Activated CD8-positive, alpha-beta memory T cell treated with anti-CD3 and anti-CD28 coated beads for 4 hours (primary cell): ENCODE data around the gene ARHGAP6.
"Not testable (repeated sequence)": the region's sequence is repeated elsewhere in the genome, so short reads cannot be mapped to it uniquely, and the experiment has no call there.

ENCODE experiments used
- DNase-seq, 2 donors: peaks; one replicate each; pipeline ENCODE4 v3.0.0-alpha.2; 2020; ENCODE audit warnings: low read depth in 2 of 2

The ARHGAP6 gene

DNA sequence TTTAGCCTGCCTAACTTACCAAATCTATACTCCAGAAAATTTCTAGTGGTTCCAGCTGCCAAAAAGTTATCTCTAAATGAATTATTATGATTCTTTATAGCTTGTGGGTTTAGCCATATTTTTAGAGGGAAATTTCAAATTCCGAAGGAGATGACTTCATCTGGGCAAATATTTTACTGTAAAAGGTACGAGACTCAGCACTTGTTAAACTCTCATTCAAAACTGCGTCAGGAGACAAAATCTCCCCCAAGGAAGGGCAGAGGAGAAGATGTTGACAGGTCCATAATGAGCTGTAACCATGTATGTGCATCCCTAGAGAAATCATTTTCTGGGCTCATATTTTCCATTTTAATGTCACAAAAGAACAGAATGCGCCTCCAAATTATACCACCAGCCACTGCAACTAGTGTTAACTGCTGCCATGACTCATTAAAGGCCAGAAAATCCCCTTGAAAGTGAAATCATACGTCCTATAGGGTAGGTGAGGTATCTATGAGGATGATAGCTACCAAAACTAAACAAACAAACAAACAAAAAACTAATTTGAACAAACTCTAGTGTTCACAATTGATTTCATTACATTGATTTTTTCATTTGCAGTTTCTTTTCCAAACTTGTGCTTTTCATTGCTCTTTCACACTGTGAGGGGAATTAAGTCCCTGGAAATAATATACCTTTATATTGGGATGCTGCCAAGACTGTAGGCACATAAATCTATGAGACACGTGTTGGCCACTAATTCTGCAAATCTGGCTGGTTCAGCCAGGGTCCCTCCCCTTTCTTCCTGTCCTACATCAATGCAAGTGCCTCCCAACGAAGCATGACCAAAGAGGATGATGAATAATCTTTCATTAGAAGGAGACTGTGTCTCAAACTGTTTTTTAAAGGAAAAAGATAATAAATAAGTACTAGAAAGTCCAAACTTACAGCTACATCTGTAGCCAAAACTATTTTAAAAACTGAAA is 85.8 kb downstream of the ARHGAP6 start:
- DNase-seq, result no peak

DNA sequence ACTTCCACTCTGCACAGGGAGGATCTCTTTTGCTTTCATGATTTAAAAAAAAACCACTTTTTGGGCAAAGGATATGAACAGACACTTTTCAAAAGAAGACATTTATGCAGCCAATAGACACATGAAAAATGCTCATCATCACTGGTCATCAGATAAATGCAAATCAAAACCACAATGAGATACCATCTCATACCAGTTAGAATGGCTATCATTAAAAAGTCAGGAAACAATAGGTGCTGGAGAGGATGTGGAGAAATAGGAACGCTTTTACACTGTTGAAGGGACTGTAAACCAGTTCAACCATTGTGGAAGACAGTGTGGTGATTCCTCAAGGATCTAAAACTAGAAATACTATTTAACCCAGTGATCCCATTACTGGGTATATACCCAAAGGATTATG is 87.4 kb downstream of the ARHGAP6 start:
- DNase-seq, result not testable (repeated sequence)

DNA sequence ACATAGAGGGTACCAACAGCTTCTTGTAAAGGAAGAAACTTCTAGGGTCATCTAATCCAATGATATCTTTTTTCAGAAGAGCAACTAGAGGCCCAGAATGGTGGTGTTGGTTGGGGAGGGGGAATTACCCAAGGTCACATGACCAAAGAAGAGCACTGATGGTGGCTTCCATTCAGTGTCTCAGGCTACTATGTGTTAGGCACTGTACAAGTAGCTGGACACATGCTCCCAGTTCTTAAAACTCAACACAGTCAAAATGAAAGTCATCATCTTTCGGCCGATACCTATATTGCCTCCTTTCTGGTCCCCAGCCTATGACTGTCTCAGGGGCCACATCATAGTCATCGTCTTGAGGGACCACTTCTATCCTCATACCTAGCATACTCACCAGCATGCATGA is 88.1 kb downstream of the ARHGAP6 start:
- no peak for DNase-seq

DNA sequence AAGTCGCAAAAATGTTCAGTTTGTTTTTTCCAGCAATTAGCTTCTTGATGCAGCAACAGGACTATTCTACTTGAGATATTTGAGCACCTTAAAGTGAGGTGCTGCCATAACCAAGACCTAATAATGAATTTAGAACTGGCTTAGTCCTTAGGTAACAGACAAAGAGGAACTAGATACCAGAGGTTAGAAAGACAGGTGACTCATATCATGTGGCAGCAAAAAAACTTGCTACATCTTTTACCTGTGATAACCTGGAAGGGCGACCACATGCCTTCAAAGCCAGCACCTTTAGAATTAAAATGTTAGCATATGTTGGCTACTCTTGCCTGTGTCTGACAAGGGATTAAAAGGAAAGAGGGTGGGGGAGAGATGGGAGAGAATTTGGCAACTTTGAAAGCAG is 90.4 kb downstream of the ARHGAP6 start:
- no peak for DNase-seq

DNA sequence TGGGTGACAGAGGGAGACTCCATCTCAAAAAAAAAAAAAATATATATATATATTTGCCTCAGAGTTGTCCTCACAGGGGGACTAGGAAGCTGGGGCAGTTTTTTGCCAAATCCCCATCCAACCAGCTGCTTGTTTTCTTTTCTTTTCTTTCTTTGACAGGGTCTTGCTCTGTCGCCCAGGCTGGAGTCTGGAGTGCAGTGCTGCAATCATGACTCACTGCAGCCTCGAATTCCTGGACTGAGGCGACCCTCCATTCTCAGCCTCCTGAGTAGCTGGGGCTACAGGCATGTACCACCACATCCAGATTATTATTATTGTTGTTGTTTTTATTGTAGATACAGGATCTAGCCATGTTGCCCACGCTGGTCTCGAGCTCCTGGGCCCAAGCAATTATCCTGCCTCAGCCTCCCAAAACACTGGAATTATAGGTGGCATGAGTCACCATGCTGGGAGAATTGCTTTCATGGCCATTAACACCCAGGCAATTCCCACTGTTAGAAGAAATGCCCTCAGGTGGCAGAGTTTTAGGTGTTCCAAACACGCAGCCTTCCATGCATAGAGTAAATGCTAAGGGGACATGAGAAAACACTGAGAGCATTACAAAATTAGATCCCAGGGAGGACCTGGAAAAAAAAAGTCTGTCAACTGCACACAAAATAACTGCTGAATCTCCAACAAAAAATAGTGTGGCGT is 98.0 kb downstream of the ARHGAP6 start:
- DNase-seq, result no peak

DNA sequence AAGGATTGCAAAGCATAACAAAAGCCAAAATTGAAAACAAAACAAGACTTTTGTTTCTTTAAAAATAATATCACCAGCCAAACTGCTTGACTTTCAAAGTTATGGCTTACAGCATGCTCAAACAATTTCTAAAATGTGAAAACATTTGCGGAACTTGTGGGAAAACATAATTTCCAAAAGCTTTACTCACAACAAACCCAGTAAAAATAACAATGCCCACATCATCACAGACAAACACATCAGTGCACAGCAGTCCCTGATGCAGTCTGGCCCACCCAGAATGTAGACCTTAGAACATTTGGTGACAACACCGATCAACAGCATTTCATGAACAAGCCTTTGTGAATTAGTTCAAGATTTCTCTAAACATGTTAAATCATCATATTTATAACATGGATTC is 98.9 kb downstream of the ARHGAP6 start:
- DNase-seq, result no peak

DNA sequence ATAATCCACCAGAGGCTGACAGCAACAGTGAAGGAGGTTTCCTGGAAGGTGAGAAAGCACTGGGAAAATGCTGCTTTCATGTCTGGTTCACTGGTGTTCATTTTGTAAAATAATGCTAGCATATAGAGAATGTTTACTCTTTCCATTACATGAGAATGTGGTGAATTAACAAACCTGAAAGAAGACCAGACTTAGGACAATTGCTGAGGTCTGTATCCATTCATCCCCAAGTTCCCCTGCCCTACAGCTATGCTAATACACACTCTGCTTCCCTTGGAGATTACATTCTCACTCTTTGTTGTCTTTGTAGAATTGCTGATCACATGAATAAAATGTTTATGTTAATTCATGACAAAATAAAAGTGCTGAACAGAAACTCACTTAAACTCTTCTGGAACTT is 99.5 kb downstream of the ARHGAP6 start:
- DNase-seq, result no peak

DNA sequence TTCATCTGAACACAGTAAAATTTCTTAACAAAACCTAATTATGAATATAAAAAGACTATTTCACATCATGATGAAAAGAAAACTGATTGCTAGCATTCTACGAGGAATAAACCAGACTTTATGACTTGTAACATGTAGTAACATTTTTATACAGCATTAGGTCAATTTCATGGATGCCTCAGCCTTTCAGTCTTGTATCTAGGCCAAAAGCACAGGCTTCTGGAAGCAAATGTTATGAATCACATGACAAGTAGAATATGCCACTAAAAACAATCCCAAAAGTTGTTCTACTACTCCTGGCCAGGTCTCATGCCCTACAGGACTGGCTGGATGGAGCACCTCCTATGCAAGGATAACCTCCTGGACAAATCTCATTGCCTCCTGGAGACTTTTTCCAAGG is 101.2 kb downstream of the ARHGAP6 start:
- DNase-seq, result no peak

DNA sequence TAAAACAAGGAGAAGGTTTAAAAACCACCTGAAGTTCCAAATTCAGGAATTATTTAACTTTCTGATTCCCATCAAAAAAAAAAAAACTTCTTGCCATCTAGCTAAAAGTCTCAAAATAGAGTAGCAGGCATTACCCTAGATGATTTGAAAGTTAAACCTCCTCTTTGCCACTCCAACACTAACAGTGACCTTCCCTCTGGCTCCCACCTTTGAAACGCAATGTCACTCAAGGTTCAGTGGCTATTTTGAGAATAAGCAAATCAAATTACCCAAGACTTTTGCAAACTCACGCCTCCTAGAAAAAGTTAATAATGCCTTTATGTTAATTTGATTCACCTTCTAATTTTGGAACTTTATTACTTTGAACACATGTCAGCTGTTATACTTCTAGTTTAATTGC is 103.2 kb downstream of the ARHGAP6 start:
- no peak for DNase-seq

DNA sequence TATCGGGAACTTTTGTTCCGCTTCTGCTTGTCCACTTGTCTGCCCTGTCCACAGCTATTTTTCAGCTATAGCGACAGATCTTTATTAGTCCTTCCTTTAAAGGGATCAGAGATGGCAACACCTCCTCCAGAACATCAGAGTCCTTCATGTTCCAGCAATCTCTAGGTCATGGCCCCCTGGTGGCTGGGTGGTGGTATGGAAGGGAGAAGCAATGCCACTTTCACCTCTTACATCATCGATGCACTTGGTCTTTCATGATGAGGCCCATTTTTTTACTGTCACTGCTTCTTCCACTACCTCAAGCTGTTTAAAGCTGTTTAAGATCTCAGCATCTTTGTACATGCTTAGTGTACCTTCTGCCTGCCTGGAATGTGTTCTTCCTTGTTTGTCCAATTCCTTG is 106.7 kb downstream of the ARHGAP6 start:
- no peak for DNase-seq

DNA sequence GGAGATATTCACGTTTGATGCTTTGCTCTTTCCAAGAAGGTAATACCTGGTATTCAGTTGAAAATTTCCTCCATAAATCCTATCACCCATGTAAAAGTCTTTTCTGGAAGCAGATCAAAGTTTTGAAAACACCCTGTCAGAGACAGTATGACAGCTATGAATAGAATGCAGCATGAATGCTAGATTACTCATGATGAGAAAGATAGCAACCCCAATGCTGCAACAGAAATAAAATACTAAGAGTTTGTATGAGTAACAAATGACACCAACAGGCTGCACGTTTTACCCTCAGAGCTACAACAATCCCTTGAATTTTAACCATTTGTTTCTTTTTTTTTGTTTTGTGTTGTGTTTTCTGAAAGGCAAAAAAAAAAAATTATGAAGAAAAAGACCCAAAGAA is 108.6 kb downstream of the ARHGAP6 start:
- no peak for DNase-seq

DNA sequence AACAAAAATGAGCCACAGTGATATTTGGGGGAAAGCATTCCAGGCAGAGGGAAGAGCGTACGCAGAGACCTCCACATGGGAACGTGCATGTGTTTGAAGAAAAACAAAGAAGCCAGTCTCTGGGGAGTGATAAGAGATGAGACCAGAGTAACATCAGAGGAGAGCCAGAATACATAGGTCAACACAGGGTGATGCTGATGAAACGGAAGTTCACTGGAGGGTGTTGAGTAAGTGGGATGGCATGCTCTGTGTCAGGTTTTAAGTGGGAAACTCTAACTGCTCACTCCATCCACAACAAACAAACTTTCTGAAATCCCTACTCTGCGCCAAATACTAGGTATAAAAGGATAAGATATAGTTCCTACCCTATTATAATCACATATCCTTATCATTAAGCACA is 110.0 kb downstream of the ARHGAP6 start:
- DNase-seq, result no peak

DNA sequence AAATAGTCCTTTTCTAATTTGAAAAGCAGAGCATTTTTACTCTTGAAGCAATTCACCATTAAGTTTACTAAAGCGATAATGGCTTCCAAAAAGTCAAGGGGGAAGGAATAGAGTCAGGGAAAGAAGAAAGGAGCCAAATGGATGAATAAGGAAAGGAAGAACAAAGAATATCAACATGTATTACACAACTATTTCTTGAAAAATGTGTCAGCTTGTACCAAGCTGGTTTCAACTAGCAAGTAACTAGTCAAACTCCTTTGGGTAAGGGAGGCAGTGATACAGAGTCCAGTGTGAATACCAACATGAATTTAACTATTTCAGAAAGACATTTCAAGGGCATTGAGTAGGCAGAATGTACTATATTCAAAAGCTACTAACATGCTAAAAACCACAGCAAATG is 112.1 kb downstream of the ARHGAP6 start:
- no peak for DNase-seq

DNA sequence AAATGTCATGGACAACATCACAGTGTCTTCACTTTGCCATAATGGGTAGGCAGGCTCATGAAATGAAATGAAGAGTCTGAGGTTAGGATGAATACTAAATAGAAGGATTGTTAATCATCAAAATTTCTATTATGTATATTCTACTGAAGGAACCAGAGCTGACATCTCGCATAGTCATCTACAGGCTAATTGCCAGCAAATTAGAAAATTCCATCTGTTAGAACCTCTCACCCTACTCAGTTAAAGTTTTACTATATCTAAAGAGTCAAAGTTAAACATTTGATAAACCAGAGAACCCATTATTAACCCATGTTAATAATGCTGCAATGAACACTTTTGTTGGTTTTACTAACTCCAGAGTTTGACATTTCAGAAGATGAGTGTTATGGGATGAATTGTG is 114.6 kb downstream of the ARHGAP6 start:
- no peak for DNase-seq

DNA sequence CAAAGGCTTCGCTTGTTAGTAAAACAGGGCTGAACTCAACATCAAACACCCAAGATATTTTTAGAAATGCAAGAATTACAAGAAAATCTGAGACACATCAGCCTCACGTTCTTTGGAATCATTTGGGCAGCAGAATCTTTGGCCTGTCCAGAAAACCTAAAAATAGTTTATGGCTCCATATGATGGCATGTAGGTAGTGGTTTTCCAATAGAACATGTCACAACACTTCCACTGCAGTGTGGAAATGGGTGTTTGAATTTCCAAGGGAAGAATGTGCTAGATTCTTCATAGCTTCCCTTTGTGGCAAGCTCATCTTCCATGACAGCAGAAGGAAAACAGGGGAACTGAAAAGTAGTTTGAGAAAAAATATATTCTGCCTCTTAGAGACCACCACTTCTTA is 118.8 kb downstream of the ARHGAP6 start:
- no peak for DNase-seq

DNA sequence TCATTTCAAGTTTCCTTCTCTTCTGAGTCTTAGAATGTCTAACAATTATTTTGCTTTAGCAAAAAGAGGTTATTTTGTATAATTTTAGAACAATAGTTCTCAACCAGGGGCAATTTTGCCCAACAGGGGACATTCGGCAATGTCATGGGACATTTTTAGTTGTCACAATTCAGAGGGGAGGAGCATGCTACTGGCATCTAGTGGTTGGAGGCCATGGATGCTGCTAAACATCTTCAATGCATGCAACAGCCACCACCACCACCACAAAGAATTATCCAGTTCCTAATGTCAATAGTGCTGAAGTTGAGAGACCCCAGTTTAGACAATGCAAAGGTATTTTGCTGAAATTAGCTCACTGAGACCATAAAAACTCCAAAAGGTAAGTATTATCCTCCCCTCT is 122.5 kb downstream of the ARHGAP6 start:
- no peak for DNase-seq

DNA sequence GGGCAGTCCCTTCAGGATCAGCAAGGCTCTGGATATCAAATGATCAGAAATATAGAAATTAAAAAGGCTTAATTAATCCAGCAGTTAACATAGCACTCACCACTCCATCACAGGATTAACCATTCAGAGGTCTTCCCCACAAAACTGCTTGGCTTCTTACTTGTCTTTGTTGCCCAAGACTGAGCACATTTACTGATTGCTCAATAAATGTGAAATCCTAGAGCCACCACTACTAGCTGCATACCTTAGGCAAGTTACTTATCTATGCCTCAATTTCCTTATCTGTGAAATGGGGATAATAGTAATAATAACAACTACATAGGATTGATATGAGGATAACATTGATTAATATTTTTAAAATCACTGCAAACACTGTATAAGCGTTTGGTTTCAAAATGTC is 124.2 kb downstream of the ARHGAP6 start:
- DNase-seq, result no peak

DNA sequence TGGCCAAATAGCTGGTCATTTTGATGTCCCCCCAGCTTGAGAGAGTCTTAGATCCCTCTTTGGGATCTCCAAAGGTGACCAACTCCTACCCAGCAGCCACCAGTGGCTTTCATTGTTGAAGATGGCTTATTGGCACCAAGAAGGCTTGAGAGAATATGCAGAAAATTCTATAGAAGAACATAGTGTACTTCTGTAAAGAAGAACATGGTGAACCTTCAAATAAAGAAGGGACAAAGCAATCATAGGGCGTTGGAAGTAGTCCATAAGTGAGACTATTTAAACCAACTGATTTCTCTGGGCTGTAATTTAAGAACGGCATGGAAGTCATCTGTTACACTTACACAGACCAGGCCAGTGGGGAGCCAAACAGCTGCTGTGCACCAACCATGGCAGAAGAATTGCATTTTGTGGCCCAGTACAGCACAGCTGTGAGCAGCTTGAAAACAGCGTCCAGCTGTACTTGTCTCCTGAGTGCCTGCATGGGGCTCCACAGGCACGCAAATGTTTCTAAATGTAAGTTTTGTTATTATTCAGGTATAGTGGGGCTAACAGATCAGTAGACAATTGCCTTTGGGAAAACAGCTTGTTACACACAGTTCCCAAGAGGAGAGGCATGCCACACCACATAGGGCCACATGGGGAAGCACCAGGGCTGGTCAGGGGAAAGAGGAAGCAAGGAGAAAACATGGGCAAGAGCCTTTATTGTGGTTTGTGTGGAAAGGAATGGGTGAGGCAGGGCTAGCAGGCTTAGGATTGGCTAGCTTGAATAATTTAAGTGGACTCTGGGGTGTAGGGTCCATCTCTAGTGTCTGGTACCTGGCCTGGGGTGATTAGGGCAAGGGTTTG is 125.0 kb downstream of the ARHGAP6 start:
- DNase-seq, result no peak

DNA sequence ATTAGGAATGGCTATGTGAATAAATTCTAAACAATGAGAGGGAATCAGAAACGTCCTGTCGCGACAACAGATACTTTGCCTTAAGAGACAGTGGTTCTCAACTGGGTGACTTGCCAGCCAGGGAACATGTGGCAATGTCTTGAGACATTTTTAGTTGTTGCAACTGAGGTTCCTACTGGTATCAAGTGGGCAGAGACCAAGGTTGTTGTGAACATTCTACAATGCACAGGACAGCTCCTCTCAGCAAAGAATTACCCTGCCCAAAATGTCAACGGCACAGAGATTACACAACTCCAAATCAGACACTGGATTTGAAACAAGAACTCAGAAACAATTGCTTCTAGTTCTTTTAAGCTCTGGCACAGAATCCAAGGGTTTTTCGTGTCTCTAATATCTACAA is 128.6 kb downstream of the ARHGAP6 start:
- no peak for DNase-seq

DNA sequence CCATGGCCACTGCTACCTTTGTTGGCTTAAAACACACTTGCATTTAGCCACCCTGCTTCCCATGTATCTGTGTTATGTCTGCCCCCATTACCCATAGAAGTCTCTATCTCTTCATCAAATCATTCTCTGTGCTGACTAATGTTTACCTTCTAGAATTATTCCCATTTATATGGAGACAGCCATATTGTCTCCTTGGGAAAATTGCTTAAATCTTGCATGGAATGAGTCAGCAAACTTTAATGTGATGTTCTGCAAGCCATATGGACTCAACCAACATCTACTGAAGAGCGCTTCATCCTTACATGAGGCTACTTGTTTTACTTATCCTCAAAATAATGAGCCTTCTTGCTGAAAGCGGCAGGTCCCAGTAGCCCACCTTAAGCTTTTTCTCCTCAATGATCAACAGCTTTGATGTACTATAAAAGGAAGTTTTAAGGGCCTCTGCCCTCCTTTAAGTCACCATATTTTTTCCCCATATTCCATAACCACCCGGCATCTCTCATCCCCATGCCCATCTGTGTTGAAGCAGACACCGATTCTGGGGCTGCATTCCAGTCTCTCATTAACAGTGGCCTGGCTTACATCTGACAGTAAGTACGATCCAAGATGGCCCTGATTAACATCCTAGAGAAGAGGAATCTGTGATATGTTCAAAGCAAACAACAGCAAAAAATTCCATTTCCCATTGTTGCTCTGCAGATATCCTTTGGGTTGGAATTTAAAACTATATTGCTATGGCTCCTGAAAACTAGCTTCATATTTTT is 130.4 kb downstream of the ARHGAP6 start:
- DNase-seq, result no peak

DNA sequence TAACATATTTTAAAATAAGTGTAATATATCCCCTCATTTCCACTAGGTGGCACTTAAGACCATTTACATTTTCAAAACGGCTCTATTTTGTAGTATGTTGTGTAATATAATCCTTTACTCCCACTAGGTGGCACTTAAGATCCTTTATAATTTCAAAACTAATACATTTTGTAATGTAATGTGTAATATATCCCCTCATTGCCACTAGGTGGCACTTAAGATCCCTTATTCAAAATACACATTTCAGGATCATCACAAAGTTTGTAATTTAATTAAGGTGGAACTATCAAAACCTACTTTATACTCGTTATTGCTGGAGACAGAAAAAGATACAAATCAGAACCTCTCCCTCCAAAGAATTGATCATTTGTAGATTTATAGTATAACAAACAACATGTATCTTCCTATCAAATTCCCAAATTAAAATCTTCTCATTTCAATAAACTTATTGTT is 132.5 kb downstream of the ARHGAP6 start:
- DNase-seq, result no peak
